ACC112 (cell line): ENCODE results near the gene NFIX.

ENCODE experiments used
- H2AFZ ChIP-seq: fragments of 200-600 bp; sonication (generic); one replicate; pipeline ENCODE4 v1.6.0; 2017; ENCODE audit warnings: antibody characterized with exemption, low read length; ENCODE audit not compliant: unreplicated experiment
- H3K27ac ChIP-seq: fragments of 200-600 bp; sonication (generic); 2 replicates; pipeline ENCODE4 v1.5.1; 2014; ENCODE audit warnings: low read depth, mild to moderate bottlenecking, antibody characterized with exemption, low read length, moderate library complexity
- H3K27me3 ChIP-seq: fragments of 200-600 bp; sonication (generic); 2 replicates; pipeline ENCODE4 v1.6.1; 2014; ENCODE audit warnings: mild to moderate bottlenecking, antibody characterized with exemption, low read length, moderate library complexity, mixed read lengths; ENCODE audit not compliant: insufficient read depth
- H3K36me3 ChIP-seq: fragments of 200-600 bp; sonication (generic); 2 replicates; pipeline ENCODE4 v1.6.1; 2016; ENCODE audit warnings: mild to moderate bottlenecking, antibody characterized with exemption, low read length, moderate library complexity, mixed read lengths; ENCODE audit not compliant: insufficient read depth
- H3K4me1 ChIP-seq: fragments of 200-600 bp; sonication (generic); one replicate; pipeline ENCODE4 v1.6.1; 2016; ENCODE audit warnings: low read length, mixed read lengths; ENCODE audit not compliant: insufficient read depth, unreplicated experiment, control insufficient read depth
- H3K4me3 ChIP-seq: fragments of 200-600 bp; sonication (generic); 2 replicates; pipeline ENCODE4 v1.5.1; 2014; ENCODE audit warnings: mild to moderate bottlenecking, low read depth, low read length
- H3K79me2 ChIP-seq: fragments of 200-600 bp; sonication (generic); one replicate; pipeline ENCODE4 v1.6.0; 2016; ENCODE audit warnings: low read length; ENCODE audit not compliant: control insufficient read depth, unreplicated experiment, insufficient read depth

NFIX gene

DNA sequence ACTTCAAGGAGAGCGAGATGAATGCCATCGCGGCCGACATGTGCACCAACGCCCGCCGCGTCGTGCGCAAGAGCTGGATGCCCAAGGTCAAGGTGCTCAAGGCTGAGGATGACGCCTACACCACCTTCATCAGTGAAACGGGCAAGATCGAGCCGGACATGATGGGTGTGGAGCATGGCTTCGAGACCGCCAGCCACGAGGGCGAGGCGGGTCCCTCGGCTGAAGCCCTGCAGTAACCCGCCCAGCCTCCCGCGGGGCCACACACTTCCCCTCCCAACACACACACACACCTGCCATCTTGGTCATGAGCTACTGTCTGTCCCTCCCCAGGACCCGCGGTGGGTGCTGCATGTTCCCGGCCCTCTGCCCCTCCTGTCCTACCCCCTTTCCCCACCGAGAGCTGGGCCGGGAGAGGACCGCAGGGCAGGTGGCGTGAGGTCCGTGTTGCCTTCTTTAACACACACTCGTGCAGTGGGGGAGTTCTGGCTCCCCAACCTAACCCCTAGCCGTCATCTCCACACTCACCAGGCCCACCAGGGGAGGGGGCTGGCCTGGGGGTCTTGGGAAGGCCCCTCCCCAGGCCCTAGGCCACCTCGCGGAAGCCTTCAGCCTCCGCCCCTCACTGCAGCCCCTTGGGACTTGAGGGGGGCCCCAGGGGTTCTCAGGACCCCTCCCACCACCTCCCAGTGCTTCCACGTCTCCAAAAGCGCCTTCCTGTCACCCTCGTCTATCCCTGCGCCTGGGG is 143.1 kb downstream of the NFIX start:
- Histone ChIP-seq H3K4me3 (no peak overlapping the region), H2AFZ (no peak overlapping the region), H3K27ac (no peak overlapping the region), H3K27me3 (no peaks in the 10 kb centered on the region), H3K4me1 (peaks cover 13% of the 10 kb centered on the region), H3K79me2 (peaks cover 17% of the 10 kb centered on the region), H3K36me3 (no peaks in the 10 kb centered on the region)

DNA sequence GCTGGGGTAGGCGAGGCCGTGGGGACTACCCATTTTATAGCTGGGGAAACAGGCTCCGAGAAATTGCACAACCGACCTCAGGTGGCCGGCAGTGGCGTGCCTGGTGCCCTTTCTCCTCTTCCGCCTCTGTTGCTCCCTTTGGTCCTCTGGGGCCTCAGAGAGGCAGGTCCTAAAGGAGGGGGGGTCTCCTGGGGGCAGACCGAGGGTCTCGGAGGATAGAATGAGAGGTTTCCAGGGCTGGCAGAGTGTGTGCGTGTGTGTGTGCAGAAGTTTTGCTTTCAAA is 143.6 kb downstream of the NFIX start:
- Histone ChIP-seq H3K4me3 (no peak overlapping the region), H3K27ac (no peak overlapping the region), H3K79me2 (peaks cover 12% of the 10 kb centered on the region), H3K36me3 (no peaks in the 10 kb centered on the region), H3K27me3 (no peaks in the 10 kb centered on the region), H3K4me1 (peaks cover 17% of the 10 kb centered on the region), H2AFZ (no peak overlapping the region)

DNA sequence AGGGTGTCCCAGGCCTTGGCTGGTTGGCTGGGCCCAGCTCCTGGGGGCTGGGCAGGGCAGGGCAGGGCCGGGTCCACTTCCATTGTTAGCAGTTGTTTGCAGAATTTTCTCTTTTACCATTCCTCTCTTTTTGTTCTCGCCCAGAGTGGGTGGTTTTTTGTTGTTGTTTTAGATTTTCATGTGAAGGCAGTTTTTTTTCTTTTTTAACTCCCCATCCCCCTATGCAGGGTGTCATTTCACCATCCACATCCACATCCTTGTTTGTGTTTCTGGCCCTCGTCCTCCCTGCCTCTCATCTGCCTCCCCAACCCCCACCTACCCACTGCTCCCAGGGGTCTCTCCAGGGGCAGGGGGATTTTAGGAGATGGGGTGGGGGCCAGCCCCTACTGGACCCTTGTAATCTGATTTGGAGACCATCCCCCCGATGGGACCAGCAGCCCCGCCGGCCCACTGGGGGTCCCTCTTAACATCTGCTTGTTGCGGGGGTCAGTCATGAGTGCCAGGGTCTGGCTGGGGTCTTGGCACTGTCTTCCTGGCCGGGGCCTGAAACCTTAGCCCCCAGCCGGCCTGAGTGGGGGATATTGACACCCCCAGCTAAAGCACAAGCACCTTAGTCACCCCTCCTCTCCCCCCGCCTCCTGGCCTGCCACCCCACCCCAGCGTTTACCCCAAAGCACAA is 144.5 kb downstream of the NFIX start:
- H3K27ac ChIP-seq = no peak overlapping the region

DNA sequence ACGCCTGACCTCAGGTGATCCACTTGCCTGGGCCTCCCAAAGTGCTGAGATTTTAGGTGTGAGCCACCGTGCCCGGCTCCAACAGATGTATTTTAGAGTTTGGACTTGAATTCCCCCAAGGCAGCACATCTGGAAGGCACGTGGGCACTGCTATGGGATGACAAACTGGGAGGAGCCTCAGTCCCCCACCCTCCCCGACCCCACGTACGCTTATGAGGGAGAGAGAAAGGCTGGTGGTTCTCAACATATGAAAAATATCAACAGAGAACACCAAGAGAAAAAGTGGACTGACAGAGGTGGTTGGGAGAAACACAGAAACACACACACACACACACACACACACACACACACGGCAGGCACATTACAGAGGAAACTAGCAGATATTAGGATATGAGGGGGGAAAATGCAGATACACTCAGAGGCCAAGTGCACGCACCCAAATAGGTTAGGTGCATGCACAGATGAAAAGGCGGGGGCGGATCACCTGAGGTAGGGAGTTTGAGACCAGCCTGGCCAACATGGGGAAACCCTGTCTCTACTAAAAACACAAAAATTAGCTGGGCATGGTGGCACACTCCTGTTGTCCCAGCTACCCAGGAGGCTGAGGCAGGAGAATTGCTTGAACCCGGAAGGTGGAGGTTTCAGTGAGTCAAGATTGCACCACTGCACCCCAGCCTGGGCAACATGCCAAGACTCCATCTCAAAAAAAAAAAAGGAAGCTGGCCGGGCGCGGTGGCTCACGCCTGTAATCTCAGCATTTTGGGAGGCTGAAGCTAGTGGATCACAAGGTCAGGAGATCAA is 151.7 kb downstream of the NFIX start:
- H3K4me3 ChIP-seq = no peak overlapping the region
- H3K36me3 ChIP-seq = no peaks in the 10 kb centered on the region
- peaks cover 17% of the 10 kb centered on the region for H3K79me2 ChIP-seq
- H3K4me1 ChIP-seq = peaks cover 8% of the 10 kb centered on the region
- H3K27ac ChIP-seq = no peak overlapping the region
- H2AFZ ChIP-seq = no peak overlapping the region
- H3K27me3 ChIP-seq = no peaks in the 10 kb centered on the region

More for the DNA sequence above, 144.5 kb downstream of the NFIX start:
- H3K27me3 ChIP-seq = no peaks in the 10 kb centered on the region
- H2AFZ ChIP-seq = no peak overlapping the region
- peaks cover 9% of the 10 kb centered on the region for H3K4me1 ChIP-seq
- no peaks in the 10 kb centered on the region for H3K36me3 ChIP-seq
- no peak overlapping the region for H3K4me3 ChIP-seq
- peaks cover 4% of the 10 kb centered on the region for H3K79me2 ChIP-seq
